NCI-H2107 treated with DMSO at 0.1 percent for 48 hours (cell line): ENCODE measurements around the gene CCL16.
"Not testable (repeated sequence)": the region's sequence is repeated elsewhere in the genome, so short reads cannot be mapped to it uniquely, and the experiment has no call there.

ENCODE experiments used
- DNase-seq: peaks from one replicate; lab custom pipeline; 2025; ENCODE audit not compliant: unreplicated experiment; lab: John Stamatoyannopoulos, UW

CCL16 gene

GRCh38 chr17:35942588-35943186, 38.6 kb downstream of the CCL16 start:
- DNase-seq = no peak

- DNase-seq = not testable (repeated sequence)
These were observed 42.8 kb downstream of the CCL16 start for GRCh38 chr17:35938492-35938891.

- DNase-seq = no peak
These were observed 45.2 kb downstream of the CCL16 start for GRCh38 chr17:35936063-35936462.

GRCh38 chr17:35934760-35935159, 46.5 kb downstream of the CCL16 start:
- DNase-seq = no peak

GRCh38 chr17:35932586-35932985, 48.7 kb downstream of the CCL16 start:
- no peak for DNase-seq

- no peak for DNase-seq
These were observed 49.4 kb downstream of the CCL16 start for GRCh38 chr17:35931794-35932425.

GRCh38 chr17:35930211-35931065, 50.9 kb downstream of the CCL16 start, which contains the start of gene RDM1:
RDM1 (minus strand) TSS chr17:35930773; CDS start chr17:35930727, 46 bp downstream.
- peak; percentile 85 for DNase-seq

GRCh38 chr17:35927714-35928113, 53.6 kb downstream of the CCL16 start:
- no peak for DNase-seq
